Motor neuron (in vitro differentiated cells): ENCODE measurements around the gene CD84. TPM values are rescaled to one million over a fixed set of nuclear protein-coding genes. Genes with fewer than 3 reads are reported as not detected.
"Not testable (repeated sequence)": the region's sequence is repeated elsewhere in the genome, so short reads cannot be mapped to it uniquely, and the experiment has no call there.

Source experiments
- ATAC-seq, 8 experiments: fragments of 200-7000 bp; cut with Tn5 transposase; replicated peaks in 6 of 8; 2 replicates each; pipeline ENCODE4 v1.8.0; 2021; ENCODE audit warnings: mild to moderate bottlenecking in 8 of 8, moderate library complexity in 8 of 8
- H3K27ac ChIP-seq, 2 donors: fragments of 250-450 bp; sonication (Bioruptor Pico); 2 replicates each; pipeline ENCODE4 v1.9.0; 2021; ENCODE audit warnings: antibody characterized with exemption in 2 of 2, mild to moderate bottlenecking in 2 of 2, moderate library complexity in 1 of 2
- H3K4me1 ChIP-seq, 2 donors: fragments of 250-450 bp; sonication (Bioruptor Pico); replicated peaks in 1 of 2; 2 replicates each; pipeline ENCODE4 v1.6.1; 2021; ENCODE audit warnings: antibody characterized with exemption in 2 of 2, mild to moderate bottlenecking in 2 of 2, moderate library complexity in 1 of 2
- H3K4me3 ChIP-seq, 5 donors: fragments of 250-450 bp; sonication (Bioruptor Pico); 2 replicates each; pipeline ENCODE4 v1.9.0; 2021; ENCODE audit warnings: antibody characterized with exemption in 5 of 5, mild to moderate bottlenecking in 5 of 5, moderate library complexity in 4 of 5
- WGBS, 10 experiments: fragments of 450-650 bp; shearing (Covaris generic); methylation state at CpG; one replicate each; pipeline ENCODE4 v1.0.0; 2022; 5-methylcytosine and 5-hydroxymethylcytosine counted together
- in situ Hi-C, 9 experiments: fragments of 400-800 bp; cut with MboI; loops; one replicate each; pipeline ENCODE4 v1.15.0; 2021; ENCODE audit warnings: low sequenced_read_pairs in 9 of 9, low pct_unique_long_range_greater_than_20kb in 2 of 9; ENCODE audit not compliant: unreplicated experiment in 9 of 9
- total RNA-seq, 8 experiments: library from RNA; unstranded; fragments of 300-600 nt; gene quantifications; 2 replicates each; pipeline versions ENCODE4 v1.2.3 to v1.2.4, GENCODE V29; 2022

Gene CD84
- total RNA-seq, 8 experiments from 2014 or later = 0.17 to 0.90 (median 0.33) TPM; not detected in 3

GRCh38 chr1:160523789-160524188 lies 55.5 kb downstream of the CD84 start:
- in situ Hi-C loops = not testable (repeated sequence)
- WGBS, 10 experiments = 17 to 90% (median 67%) methylated on average over 1 to 2 of the region's 2 CpGs; no CpG with 5 or more reads in 7 of the 10 experiments

GRCh38 chr1:160522622-160523345 lies 56.5 kb downstream of the CD84 start, which contains the start of gene SLAMF6:
SLAMF6 (minus strand) TSS chr1:160523255; CDS start chr1:160523192, 63 bp downstream.
- ATAC-seq = no peak
- in situ Hi-C loops = no loop called here
- WGBS, 10 experiments = 50 to 90% (median 83%) methylated on average over 2 to 11 of the region's 11 CpGs; no CpG with 5 or more reads in 1 of the 10 experiments
- no peaks in the 10 kb centered on the region for H3K4me1 ChIP-seq
- no peak within 1 kb of the TSS for H3K27ac ChIP-seq
- no peak within 1 kb of the TSS for H3K4me3 ChIP-seq

More at GRCh38 chr1:160523789-160524188, 55.5 kb downstream of the CD84 start:
- not testable (repeated sequence) for H3K4me3 ChIP-seq, H3K27ac ChIP-seq, ATAC-seq, H3K4me1 ChIP-seq

DNA sequence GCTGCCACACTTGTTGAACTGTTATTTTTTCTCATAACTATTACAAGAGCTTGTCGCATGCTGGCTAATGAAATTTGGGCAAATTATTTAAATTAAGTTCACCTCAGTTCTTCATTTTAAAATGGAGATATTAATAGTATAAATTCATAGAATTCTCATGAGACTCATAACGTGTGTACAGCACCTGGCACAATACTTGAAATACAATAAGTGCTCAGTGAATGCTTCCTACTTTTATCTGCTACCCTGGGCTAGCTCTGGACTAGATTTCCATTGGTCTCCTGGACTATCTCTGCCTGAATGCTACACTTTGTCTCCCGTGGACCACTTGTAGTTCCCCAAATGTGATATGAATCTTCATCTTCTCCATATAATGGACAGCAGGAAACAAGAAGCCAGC lies 57.2 kb downstream of the CD84 start:
- no peaks in the 10 kb centered on the region for H3K4me1 ChIP-seq
- no peak overlapping the region for H3K27ac ChIP-seq
- ATAC-seq = no peak
- WGBS, 10 experiments = 0 to 100% (median 44%) methylated on average over 1 to 3 of the region's 3 CpGs
- in situ Hi-C loops = no loop called here
- no peak overlapping the region for H3K4me3 ChIP-seq

DNA sequence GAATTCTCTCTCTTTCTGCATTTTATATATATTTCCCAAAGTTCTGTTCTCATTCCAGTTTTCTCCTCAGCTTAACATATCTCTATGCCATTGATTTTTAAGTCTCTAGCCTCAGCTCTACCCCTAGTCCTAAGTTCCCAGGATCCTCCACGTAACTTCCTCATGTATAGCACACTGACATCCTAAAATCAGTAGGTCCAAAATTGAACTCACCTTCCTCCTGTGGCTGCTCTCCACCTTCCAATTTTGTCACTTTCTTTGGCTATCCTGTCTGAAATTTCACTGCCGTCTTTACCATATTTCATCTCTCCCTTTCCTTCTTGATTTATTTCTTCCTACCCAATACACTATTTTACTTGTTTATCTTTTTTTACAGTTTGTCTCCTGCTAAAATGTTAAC lies 57.7 kb downstream of the CD84 start:
- ATAC-seq = no peak
- H3K4me1 ChIP-seq = no peaks in the 10 kb centered on the region
- no peak overlapping the region for H3K27ac ChIP-seq
- in situ Hi-C loops = no loop called here
- H3K4me3 ChIP-seq = no peak overlapping the region
- 5 to 100% (median 87%) methylated on average over 1 to 2 of the region's 2 CpGs for WGBS, 10 experiments

DNA sequence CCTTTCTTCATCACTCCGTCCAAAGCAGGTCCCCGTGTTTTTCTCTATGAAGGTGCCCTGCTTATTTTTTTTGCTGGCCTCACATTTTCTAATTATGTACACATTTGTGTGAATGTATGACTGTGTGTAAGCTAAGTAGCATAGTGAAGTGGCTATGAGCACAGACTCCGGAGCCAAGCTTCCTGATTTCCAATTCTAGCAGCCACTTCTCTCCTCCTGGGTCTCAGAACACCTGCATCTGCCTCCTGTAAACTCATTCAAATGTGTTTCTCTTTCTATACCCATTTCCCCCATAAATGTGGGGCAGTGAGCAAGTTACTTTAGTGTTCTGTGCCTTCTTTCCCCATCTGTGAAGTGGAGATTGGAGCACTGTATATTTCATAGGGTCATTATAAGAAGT lies 58.3 kb downstream of the CD84 start:
- 3 to 88% (median 73%) methylated on average over 2 to 3 of the region's 3 CpGs for WGBS, 10 experiments
- Histone ChIP-seq H3K4me1 (no peaks in the 10 kb centered on the region), H3K4me3 (no peak overlapping the region), H3K27ac (no peak overlapping the region)
- ATAC-seq = no peak
- in situ Hi-C loops = no loop called here

GRCh38 chr1:160520582-160520981 lies 58.7 kb downstream of the CD84 start:
- Histone ChIP-seq H3K4me1 (no peaks in the 10 kb centered on the region), H3K4me3 (no peak overlapping the region), H3K27ac (no peak overlapping the region)
- ATAC-seq = no peak
- 0 to 80% (median 37%) methylated on average over 1 to 2 of the region's 2 CpGs for WGBS, 10 experiments
- in situ Hi-C loops = no loop called here

DNA sequence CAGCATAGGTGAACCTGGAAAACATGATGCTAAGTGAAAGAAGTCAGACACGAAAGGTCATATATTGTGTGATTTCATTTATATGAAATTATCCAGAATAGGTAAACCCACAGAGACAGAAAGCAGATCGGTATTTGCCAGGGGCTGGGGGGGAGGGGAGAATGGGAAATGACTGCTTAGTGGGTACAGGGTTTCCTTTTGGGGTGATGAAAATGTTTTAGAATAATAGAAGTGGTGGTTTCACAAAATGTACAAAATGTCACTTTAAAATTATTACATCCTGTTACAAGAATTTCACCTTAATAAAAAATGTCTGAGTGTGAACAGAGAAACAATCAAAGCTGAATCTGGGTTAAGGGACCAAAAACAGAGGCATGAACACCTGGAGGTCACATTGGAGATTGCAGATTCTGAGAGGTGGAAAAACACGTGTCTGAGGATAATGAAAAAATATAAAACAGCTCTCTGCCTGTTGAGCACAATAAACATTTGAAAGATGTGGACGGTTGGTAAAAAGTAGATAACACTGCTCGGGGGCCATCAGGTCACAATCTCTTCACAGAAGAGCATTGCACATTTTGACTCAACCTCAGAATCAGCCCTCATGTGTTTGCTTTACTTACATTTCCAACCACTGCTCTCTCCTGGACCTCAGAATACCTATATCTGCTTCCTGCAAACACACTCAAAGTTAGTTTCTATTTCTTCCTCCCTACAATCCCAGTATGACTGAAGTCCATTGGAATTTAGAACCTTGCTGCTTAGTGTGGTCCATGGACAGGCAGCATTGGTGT lies 59.5 kb downstream of the CD84 start:
- in situ Hi-C loops = no loop called here
- no peak overlapping the region for H3K27ac ChIP-seq
- 7 to 82% (median 54%) methylated on average over 2 to 5 of the region's 5 CpGs for WGBS, 10 experiments
- no peak overlapping the region for H3K4me3 ChIP-seq
- H3K4me1 ChIP-seq = no peaks in the 10 kb centered on the region
- no peak for ATAC-seq

DNA sequence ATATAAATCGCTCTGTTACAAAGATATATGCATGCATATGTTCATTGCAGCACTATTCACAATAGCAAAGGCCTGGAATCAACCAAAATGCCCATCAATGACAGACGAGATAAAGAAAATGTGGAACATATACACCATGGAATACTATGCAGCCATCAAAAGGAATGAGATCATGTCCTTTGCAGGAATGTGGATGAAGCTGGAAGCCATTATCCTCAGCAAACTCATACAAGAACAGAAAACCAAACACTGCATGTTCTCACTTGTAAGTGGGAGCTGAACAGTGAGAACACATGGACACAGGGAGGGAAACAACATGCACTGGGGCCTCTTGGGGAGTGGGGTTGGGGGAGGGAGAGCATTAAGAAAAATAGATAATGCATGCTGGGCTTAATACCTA lies 61.8 kb downstream of the CD84 start:
- H3K4me1 ChIP-seq, H3K27ac ChIP-seq, H3K4me3 ChIP-seq, ATAC-seq, in situ Hi-C loops: not testable (repeated sequence)
- WGBS, 10 experiments = 0 to 83% (median 50%) methylated on average over 2 of the region's 2 CpGs; no CpG with 5 or more reads in 3 of the 10 experiments

- in situ Hi-C loops, ATAC-seq, H3K4me3 ChIP-seq, H3K27ac ChIP-seq, H3K4me1 ChIP-seq: not testable (repeated sequence)
- 0 to 78% (median 43%) methylated on average over 1 of the region's 1 CpG; no CpG with 5 or more reads in 4 of the 10 experiments for WGBS, 10 experiments
Observed at GRCh38 chr1:160515908-160516307, 63.4 kb downstream of the CD84 start.

GRCh38 chr1:160504651-160505050 lies 74.6 kb downstream of the CD84 start:
- ATAC-seq = no peak
- WGBS, 10 experiments = 14 to 100% (median 72%) methylated on average over 1 to 2 of the region's 2 CpGs
- Histone ChIP-seq H3K4me1 (no peaks in the 10 kb centered on the region), H3K27ac (no peak overlapping the region), H3K4me3 (no peak overlapping the region)
- in situ Hi-C loops = no loop called here

- Histone ChIP-seq H3K4me1 (no peaks in the 10 kb centered on the region), H3K4me3 (no peak overlapping the region), H3K27ac (no peak overlapping the region)
- 0 to 100% (median 90%) methylated on average over 1 to 6 of the region's 6 CpGs for WGBS, 10 experiments
- in situ Hi-C loops = no loop called here
- no peak for ATAC-seq
Observed at GRCh38 chr1:160503087-160503486, 76.2 kb downstream of the CD84 start.

DNA sequence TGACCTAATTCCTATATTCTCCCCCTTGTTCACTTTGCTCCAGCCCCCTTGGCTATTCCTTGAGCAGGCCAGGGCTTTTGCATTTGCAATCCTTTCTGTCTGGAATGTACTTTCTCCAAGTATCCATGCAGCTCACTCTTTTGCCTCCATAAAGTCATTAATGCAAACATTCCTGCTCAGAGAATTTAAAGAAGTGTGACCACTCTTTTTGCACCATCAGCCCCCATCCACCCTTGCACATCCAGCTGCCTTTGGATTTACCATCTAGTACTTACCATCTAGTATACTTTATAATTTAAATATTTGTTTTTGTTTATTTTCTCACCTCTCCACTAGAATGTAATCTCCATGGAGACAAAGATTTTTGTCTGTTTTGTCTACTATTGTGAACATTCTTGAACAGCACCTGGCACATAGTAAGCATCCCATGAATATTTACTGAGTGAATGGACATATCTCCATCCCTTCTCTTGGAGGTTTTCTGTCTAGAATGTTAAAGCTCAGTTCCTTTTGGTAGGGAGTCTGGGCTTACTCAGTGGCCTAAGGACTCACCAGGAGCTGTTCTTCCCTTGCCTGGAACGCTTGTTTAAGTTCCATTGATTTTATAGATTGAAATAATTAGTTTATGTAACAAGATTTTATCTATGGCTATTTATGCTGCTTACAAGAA lies 78.8 kb downstream of the CD84 start:
- in situ Hi-C loops = no loop called here
- 0 to 56% (median 29%) methylated on average over 1 of the region's 1 CpG; no CpG with 5 or more reads in 3 of the 10 experiments for WGBS, 10 experiments
- no peak overlapping the region for H3K4me3 ChIP-seq
- no peak overlapping the region for H3K27ac ChIP-seq
- no peak for ATAC-seq
- no peaks in the 10 kb centered on the region for H3K4me1 ChIP-seq

GRCh38 chr1:160499631-160500030 lies 79.7 kb downstream of the CD84 start:
- no peak for ATAC-seq
- 0 to 100% (median 86%) methylated on average over 1 of the region's 1 CpG; no CpG with 5 or more reads in 3 of the 10 experiments for WGBS, 10 experiments
- Histone ChIP-seq H3K4me1 (no peaks in the 10 kb centered on the region), H3K4me3 (no peak overlapping the region), H3K27ac (no peak overlapping the region)
- in situ Hi-C loops = no loop called here
